GM12878 (cell line): ENCODE data around the gene VLDLR. TPM values are rescaled to one million over a fixed set of nuclear protein-coding genes. Genes with fewer than 3 reads are reported as not detected.

Experiments used
- ATAC-seq: fragments of 200-7000 bp; cut with Tn5 transposase; 3 replicates; pipeline ENCODE4 v1.9.1; 2020; ENCODE audit warnings: mild to moderate bottlenecking, moderate library complexity
- BruUV-seq: library from RNA; stranded (reverse); fragments of 400-500 nt; replicated peaks from 2 replicates; lab custom pipeline; 2021; lab: Mats Ljungman, UMichigan
- CTCF ChIA-PET: fragments of 300-600 bp; sonication (Branson Sonifier 250); formaldehyde crosslinking; extraction: SDS; loops from one replicate; lab custom pipeline; 2021; ENCODE audit warnings: inconsistent platforms; lab: Yijun Ruan, JAX
- POLR2A ChIA-PET: fragments of 350-600 bp; formaldehyde crosslinking; extraction: SDS; loops from one replicate; lab custom pipeline; 2021; ENCODE audit warnings: inconsistent platforms; lab: Charles Lee
- RAD21 ChIA-PET: fragments of 300-600 bp; sonication (Branson Sonifier 250); formaldehyde crosslinking; loops from one replicate; lab custom pipeline; 2023; ENCODE audit warnings: antibody characterized with exemption; ENCODE audit not compliant: unreplicated experiment; lab: Charles Lee
- SMC1A ChIA-PET: fragments of 300-600 bp; sonication (Branson Sonifier 250); formaldehyde crosslinking; loops from one replicate; lab custom pipeline; 2023; ENCODE audit not compliant: unreplicated experiment, uncharacterized antibody; lab: Charles Lee
- DNase-seq: peaks from one replicate; pipeline ENCODE4 v3.0.0-alpha.2; 2011; ENCODE audit warnings: low read depth, low spot score
- FAIRE-seq: peaks from 3 replicates; lab custom pipeline; 2011; peaks lifted over from hg19 to GRCh38; lab: Jason Lieb, UNC
- H2AFZ ChIP-seq: 2 replicates; pipeline ENCODE4 v1.6.0; 2011; ENCODE audit warnings: low read depth, low read length, control low read depth; ENCODE audit not compliant: control insufficient read depth
- H3K27ac ChIP-seq: 2 replicates; pipeline ENCODE4 v1.5.1; 2011; ENCODE audit warnings: control low read depth; ENCODE audit not compliant: control insufficient read depth, insufficient read depth
- H3K27me3 ChIP-seq, 2 experiments: replicated peaks in 1 of 2; 2 replicates each; pipeline versions ENCODE4 v1.6.0 to v1.6.1; 2011; ENCODE audit warnings: low read length in 1 of 2; ENCODE audit not compliant: control insufficient read depth in 2 of 2, insufficient read depth in 2 of 2
- H3K36me3 ChIP-seq, 2 experiments: 2 replicates each; pipeline ENCODE4 v1.5.1; 2011; ENCODE audit warnings: low read length in 1 of 2; ENCODE audit not compliant: control insufficient read depth in 2 of 2, insufficient read depth in 2 of 2
- H3K4me1 ChIP-seq: 2 replicates; pipeline ENCODE4 v1.6.1; 2011; ENCODE audit warnings: mild to moderate bottlenecking, low read length, moderate library complexity, mixed read lengths; ENCODE audit not compliant: control insufficient read depth, insufficient read depth
- H3K4me2 ChIP-seq: 2 replicates; pipeline ENCODE4 v1.6.0; 2011; ENCODE audit warnings: control low read depth; ENCODE audit not compliant: control insufficient read depth, insufficient read depth
- H3K4me3 ChIP-seq: fragments of 200-600 bp; sonication (generic); 2 replicates; pipeline ENCODE4 v1.5.1; 2016
- H3K79me2 ChIP-seq: 2 replicates; pipeline ENCODE4 v1.6.0; 2011; ENCODE audit warnings: low read length; ENCODE audit not compliant: control insufficient read depth, insufficient read depth
- H3K9ac ChIP-seq: 2 replicates; pipeline ENCODE4 v1.8.0; 2011; ENCODE audit warnings: low read length, control low read depth, mixed read lengths; ENCODE audit not compliant: control insufficient read depth, insufficient read depth
- H3K9me3 ChIP-seq: replicated peaks from 3 replicates; pipeline ENCODE4 v1.5.1; 2011; ENCODE audit warnings: mild to moderate bottlenecking, low read length; ENCODE audit not compliant: control insufficient read depth, insufficient read depth
- H4K20me1 ChIP-seq: 2 replicates; pipeline ENCODE4 v1.6.0; 2011; ENCODE audit not compliant: control insufficient read depth, insufficient read depth
- MEF2B ChIP-seq: fragments of 450-650 bp; IDR thresholded peaks from 2 replicates; pipeline ENCODE4 v1.6.1; 2018; ENCODE audit warnings: mild to moderate bottlenecking, moderate library complexity; ENCODE audit not compliant: partially characterized antibody, poor library complexity, severe bottlenecking
- NFXL1 ChIP-seq: fragments of 450-650 bp; IDR thresholded peaks from 2 replicates; pipeline ENCODE4 v1.6.1; 2017; ENCODE audit warnings: antibody characterized with exemption, mild to moderate bottlenecking, borderline replicate concordance
- NR2C2 ChIP-seq: IDR thresholded peaks from 2 replicates; pipeline ENCODE4 v1.6.1; 2011; ENCODE audit warnings: borderline replicate concordance, low read depth; ENCODE audit not compliant: control insufficient read depth, insufficient read length
- RBBP5 ChIP-seq: fragments of 200-600 bp; sonication (generic); conservative IDR thresholded peaks from 2 replicates; pipeline ENCODE4 v1.6.1; 2016
- RUNX3 ChIP-seq: IDR thresholded peaks from 2 replicates; pipeline ENCODE4 v1.6.1; 2012; ENCODE audit warnings: low read length, inconsistent platforms
- TAF1 ChIP-seq: IDR thresholded peaks from 2 replicates; pipeline ENCODE4 v1.6.1; 2011; ENCODE audit warnings: mild to moderate bottlenecking, low read depth, low read length, borderline replicate concordance
- WGBS: methylation state at CpG from one replicate; pipeline ENCODE4 v1.1.6; 2016; ENCODE audit warnings: low lambda C conversion rate; ENCODE audit not compliant: insufficient replicate concordance, insufficient coverage; ENCODE audit errors: missing lambda C conversion rate; 5-methylcytosine and 5-hydroxymethylcytosine counted together
- in situ Hi-C: fragments of 300-500 bp; cut with MboI; formaldehyde crosslinking; loops from 9 replicates; pipeline ENCODE4 v1.14.3; 2018; ENCODE audit warnings: mixed read lengths
- intact Hi-C: fragments of 100-400 bp; cut with micrococcal nuclease; formaldehyde crosslinking; loops from one replicate; pipeline ENCODE4 v1.14.2; 2022; ENCODE audit not compliant: unreplicated experiment
- polyA plus RNA-seq, 11 experiments: library from polyadenylated mRNA; depleted of rRNA in 4 of 11; unstranded in 6 of 11; stranded (reverse) in 5 of 11; fragments of >200 nt; fragmentation: Nextera tagmentation in 4 of 11; fragmentation: Illumina TruSeq in 1 of 11; extraction: Ambion mirVana in 4 of 11; extraction: Trizol in 1 of 11; gene quantifications; 1 replicate in 1 of 11; 2 replicates in 10 of 11; pipeline versions ENCODE4 v1.2.1 to v1.2.3, GENCODE V29; 2011 to 2016; ENCODE audit warnings: inconsistent platforms in 2 of 11, missing spikeins in 2 of 11, low read depth in 1 of 11
- total RNA-seq, 4 experiments: library from RNA; depleted of rRNA in 3 of 4; stranded (reverse); fragments of >200 nt in 3 of 4; fragmentation: Illumina TruSeq in 1 of 4; extraction: Trizol in 1 of 4; gene quantifications; 2 replicates each; pipeline versions ENCODE4 v1.2.1 to v1.2.3, GENCODE V29; 2013 to 2021
- TF ChIP-seq, protein P1 (sequence below): IDR thresholded peaks from 2 replicates; pipeline ENCODE4 v1.6.1; 2011; ENCODE audit warnings: low read depth, low read length, improper control_type of control experiment, borderline replicate concordance

The VLDLR gene
- total and polyA plus RNA-seq, 10 of the 15 experiments (the other 5 are each of a cell fraction or from before 2014, with no cell fraction given): 0.14 to 5.9 (median 0.57) TPM

- Histone ChIP-seq H3K4me3 (no peak overlapping the region), H3K36me3 (no peaks in the 10 kb centered on the region), H3K27ac (no peak overlapping the region), H3K9ac (no peak overlapping the region), H3K4me2 (no peak overlapping the region), H3K27me3 (no peaks in the 10 kb centered on the region), H2AFZ (no peak overlapping the region), H4K20me1 (no peaks in the 10 kb centered on the region), H3K9me3 (no peaks in the 10 kb centered on the region), H3K4me1 (no peaks in the 10 kb centered on the region), H3K79me2 (no peaks in the 10 kb centered on the region)
- ChIA-PET SMC1A (interaction anchor here (0.8 to 3.4 kb wide), 6 partner anchors 11 to 192 kb away, joined by 3 to 16 read pairs (median 5); no protein-coding TSS in a partner anchor), CTCF (interaction anchor here (0.7 to 2.3 kb wide), 3 partner anchors 70 to 718 kb away, joined by 3 to 8 read pairs (median 4); no protein-coding TSS in a partner anchor), POLR2A (no interaction called here), RAD21 (interaction anchor here (0.7 to 1.2 kb wide), 3 partner anchors 10 to 72 kb away, joined by 3 to 5 read pairs (median 3); no protein-coding TSS in a partner anchor)
- WGBS: 16% methylated on average over 9 of the region's 9 CpGs
- TF ChIP-seq, protein P1, sequence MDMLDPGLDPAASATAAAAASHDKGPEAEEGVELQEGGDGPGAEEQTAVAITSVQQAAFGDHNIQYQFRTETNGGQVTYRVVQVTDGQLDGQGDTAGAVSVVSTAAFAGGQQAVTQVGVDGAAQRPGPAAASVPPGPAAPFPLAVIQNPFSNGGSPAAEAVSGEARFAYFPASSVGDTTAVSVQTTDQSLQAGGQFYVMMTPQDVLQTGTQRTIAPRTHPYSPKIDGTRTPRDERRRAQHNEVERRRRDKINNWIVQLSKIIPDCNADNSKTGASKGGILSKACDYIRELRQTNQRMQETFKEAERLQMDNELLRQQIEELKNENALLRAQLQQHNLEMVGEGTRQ: no peak
- TF ChIP-seq RUNX3 (peak; percentile 34; the same call in 1 of the 2 replicates), MEF2B (peak; percentile 71)
- in situ Hi-C loops (no loop called here), intact Hi-C loops (loop anchor here (5.0 kb wide), 1 partner anchor 70 kb away; no protein-coding TSS in a partner anchor)
- DNase-seq (no peak), FAIRE-seq (peak; percentile 44), ATAC-seq (peak; percentile 90)
- no TSS peak for BruUV-seq
Measured at GRCh38 chr9:2657427-2657826, 35.8 kb downstream of the VLDLR start.

GRCh38 chr9:2662496-2662895 lies 40.9 kb downstream of the VLDLR start:
- ATAC-seq: no peak
- in situ Hi-C loops: no loop called here
- Histone ChIP-seq H3K27me3 (no peaks in the 10 kb centered on the region), H3K4me1 (no peaks in the 10 kb centered on the region), H3K79me2 (no peaks in the 10 kb centered on the region), H3K36me3 (no peaks in the 10 kb centered on the region), H3K9ac (no peak overlapping the region), H2AFZ (no peak overlapping the region), H3K27ac (no peak overlapping the region), H3K4me3 (no peak overlapping the region), H3K9me3 (no peaks in the 10 kb centered on the region; the same call in 2 of the 3 replicates), H4K20me1 (no peaks in the 10 kb centered on the region), H3K4me2 (no peak overlapping the region)
- BruUV-seq: no TSS peak
- DNase-seq: no peak
- RAD21 ChIA-PET: no interaction called here
- CTCF ChIA-PET: interaction anchor here (1.0 kb wide), 1 partner anchor 66 kb away, joined by 3 read pairs; no protein-coding TSS in a partner anchor
- TF ChIP-seq TAF1: no peak
- TF ChIP-seq NFXL1: no peak
- TF ChIP-seq RBBP5: no peak
- no peak for TF ChIP-seq NR2C2
- POLR2A ChIA-PET: no interaction called here
- SMC1A ChIA-PET: interaction anchor here (1.1 kb wide), 1 partner anchor 9 kb away, joined by 3 read pairs; no protein-coding TSS in a partner anchor
- FAIRE-seq: no peak
- intact Hi-C loops: no loop called here
- 43% methylated on average over 7 of the region's 7 CpGs for WGBS
